Activated T-cell treated with anti-CD3 and anti-CD28 coated beads, Interleukin-2, amount 50 U/mL, for 4 hours (primary cell): Measurements from ENCODE around the gene RPL3. TPM values are rescaled to one million over a fixed set of nuclear protein-coding genes. Genes with fewer than 3 reads are reported as not detected.

Source experiments
- ATAC-seq, 2 donors: fragments of 200-7000 bp; cut with Tn5 transposase; one replicate each; pipeline ENCODE4 v1.10.0; 2021
- DNase-seq: peaks from one replicate; pipeline ENCODE4 v3.0.0-alpha.2; 2020
- H3K27me3 Mint-ChIP-seq: one replicate; pipeline ENCODE4 v1.8.0; 2021; ENCODE audit warnings: low read depth, mixed read lengths
- H3K36me3 Mint-ChIP-seq: one replicate; pipeline ENCODE4 v1.8.0; 2022; ENCODE audit warnings: mixed read lengths; ENCODE audit not compliant: insufficient read depth
- H3K4me1 Mint-ChIP-seq: one replicate; pipeline ENCODE4 v1.8.0; 2021; ENCODE audit warnings: low read depth, mixed read lengths
- H3K4me3 Mint-ChIP-seq: one replicate; pipeline ENCODE4 v1.8.0; 2021; ENCODE audit warnings: mild to moderate bottlenecking, moderate library complexity, mixed read lengths
- H3K9me3 Mint-ChIP-seq: one replicate; pipeline ENCODE4 v1.8.0; 2021; ENCODE audit warnings: mixed read lengths
- total RNA-seq, 3 donors: library from RNA; stranded (reverse); gene quantifications; one replicate each; pipeline ENCODE4 v1.2.1, GENCODE V29; 2021

The RPL3 gene
- total RNA-seq, 3 donors from 2014 or later, result 2,811 to 2,835 (median 2,816) TPM

GRCh38 chr22:39303358-39303757 lies 16.1 kb downstream of the RPL3 start:
- H3K9me3 Mint-ChIP-seq, result no peaks in the 10 kb centered on the region
- H3K4me1 Mint-ChIP-seq, result peaks cover 10% of the 10 kb centered on the region
- no peak overlapping the region for H3K4me3 Mint-ChIP-seq
- DNase-seq (no peak), ATAC-seq (no peak)
- peaks cover 15% of the 10 kb centered on the region for H3K27me3 Mint-ChIP-seq
- peaks cover 2% of the 10 kb centered on the region for H3K36me3 Mint-ChIP-seq

DNA sequence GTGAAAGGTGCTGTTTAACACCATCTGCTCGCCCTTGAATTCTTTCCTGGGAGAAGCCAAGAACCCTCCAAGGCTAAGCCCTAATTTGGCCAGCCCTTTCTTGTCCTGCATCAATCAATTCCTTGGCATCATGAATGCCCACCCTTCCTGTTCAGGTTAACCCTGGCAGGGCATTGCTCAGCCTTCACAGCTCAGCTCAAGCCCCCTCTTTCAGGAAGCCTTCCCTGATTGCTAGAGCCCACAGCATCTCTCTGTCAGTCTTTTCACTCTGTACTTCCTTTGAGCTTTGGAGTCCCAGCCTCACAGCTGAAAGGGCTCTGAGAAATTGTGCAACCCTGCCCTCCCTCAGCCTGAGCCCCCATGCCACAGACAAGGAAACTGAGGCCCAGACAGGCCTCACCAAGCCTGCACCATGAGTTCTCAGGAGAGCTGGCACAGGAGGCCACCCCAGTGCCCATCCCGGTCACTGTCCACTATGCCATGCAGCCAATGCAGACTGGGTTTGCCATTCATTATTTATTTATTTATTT lies 16.9 kb downstream of the RPL3 start:
- Mint-ChIP-seq H3K4me3 (no peak overlapping the region), H3K4me1 (peaks cover 10% of the 10 kb centered on the region), H3K27me3 (peaks cover 19% of the 10 kb centered on the region), H3K36me3 (peaks cover 2% of the 10 kb centered on the region), H3K9me3 (no peaks in the 10 kb centered on the region)
- DNase-seq (no peak), ATAC-seq (no peak)

DNA sequence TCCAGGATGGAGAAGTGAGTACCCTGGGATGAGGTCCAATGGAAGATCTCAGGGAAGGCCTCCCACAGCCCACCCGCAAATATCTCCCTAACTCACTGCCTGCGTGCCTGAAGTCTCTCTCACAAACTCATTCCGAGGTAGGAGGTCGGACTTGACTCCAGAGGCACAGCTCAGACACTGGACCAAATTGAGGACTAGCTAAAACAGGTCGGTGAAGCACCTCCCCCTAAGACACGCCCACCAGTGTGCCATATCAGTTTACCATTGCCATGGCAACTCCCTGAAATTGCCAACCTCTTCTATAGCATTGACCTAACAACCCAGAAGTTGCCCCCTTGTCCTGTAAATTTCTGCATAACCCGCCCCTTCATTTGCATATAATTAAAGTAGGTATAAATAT lies 17.5 kb downstream of the RPL3 start:
- no peak for DNase-seq
- ATAC-seq, result no peak
- Mint-ChIP-seq H3K9me3 (no peaks in the 10 kb centered on the region), H3K27me3 (peaks cover 21% of the 10 kb centered on the region), H3K4me1 (peaks cover 10% of the 10 kb centered on the region), H3K4me3 (no peak overlapping the region), H3K36me3 (peaks cover 2% of the 10 kb centered on the region)

DNA sequence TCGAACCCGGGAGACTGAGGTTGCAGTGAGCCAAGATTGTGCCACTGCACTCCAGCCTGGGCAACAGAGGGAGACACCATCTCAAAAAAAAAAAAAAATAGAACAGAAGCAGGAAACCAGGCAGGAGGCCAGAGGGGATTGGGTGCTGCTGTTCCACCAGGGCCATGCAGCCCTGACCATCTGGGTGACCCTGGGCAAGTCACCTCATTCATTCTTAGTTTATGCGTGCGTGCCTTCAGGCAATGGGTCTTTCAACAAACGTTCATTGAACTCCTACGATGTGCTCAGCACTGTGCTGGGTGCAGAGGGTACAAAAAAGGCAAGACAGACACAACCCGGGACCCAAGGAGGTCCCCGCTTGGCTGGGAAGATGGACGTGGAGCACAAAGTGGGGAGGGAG lies 18.3 kb downstream of the RPL3 start:
- Mint-ChIP-seq H3K9me3 (no peaks in the 10 kb centered on the region), H3K4me3 (no peak overlapping the region), H3K36me3 (no peaks in the 10 kb centered on the region), H3K27me3 (peaks cover 26% of the 10 kb centered on the region), H3K4me1 (peaks cover 10% of the 10 kb centered on the region)
- ATAC-seq (no peak), DNase-seq (no peak)

DNA sequence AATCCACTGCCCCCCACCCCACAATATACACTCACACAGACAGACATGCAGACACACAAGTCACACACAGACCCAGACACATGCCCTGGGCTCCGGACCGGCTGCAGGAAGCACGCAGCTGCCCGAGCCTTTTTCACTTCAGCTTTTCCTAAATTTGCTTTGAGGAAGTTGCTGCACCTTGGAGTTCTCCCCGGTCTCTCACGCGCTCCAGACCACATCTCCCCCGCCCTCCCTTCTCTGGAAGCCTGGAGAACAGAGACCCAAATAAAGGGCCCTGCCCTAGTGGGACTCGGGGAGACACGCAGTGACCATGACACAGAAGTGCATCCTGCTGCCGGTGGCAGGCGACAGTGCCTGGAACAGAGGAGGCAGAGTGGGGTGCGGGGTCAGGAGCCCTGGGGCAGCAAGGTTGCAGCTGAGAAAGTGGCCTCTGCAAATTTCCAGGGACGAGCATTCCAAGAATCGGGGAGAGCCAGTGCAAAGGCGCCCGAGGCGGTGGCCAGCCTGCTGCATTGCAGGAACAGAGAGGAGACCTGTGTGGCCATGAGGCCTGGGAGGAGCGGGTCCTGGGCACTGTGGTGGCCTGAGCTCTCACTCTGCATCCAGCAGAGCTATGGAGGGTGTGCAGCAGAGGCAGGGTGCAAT lies 19.1 kb downstream of the RPL3 start:
- no peaks in the 10 kb centered on the region for H3K36me3 Mint-ChIP-seq

DNA sequence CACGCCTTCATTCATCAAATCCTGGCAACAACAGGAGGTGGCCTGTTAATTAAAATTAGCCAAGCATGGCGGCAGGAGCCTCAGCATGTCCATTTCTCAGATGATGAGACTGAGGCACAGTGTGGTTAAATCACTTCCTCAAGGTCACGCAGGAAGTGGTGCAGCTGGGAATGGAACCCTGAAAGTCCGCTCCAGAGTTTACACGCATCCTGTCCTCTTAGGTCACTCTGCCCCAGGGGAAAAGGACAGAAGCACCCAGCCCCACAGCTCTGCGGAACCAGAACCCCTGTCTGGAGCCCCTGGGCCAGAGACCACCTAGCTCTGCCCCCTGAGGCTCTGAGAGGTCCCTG lies 19.6 kb downstream of the RPL3 start:
- Mint-ChIP-seq H3K4me1 (peaks cover 10% of the 10 kb centered on the region), H3K36me3 (no peaks in the 10 kb centered on the region), H3K9me3 (no peaks in the 10 kb centered on the region), H3K27me3 (peaks cover 28% of the 10 kb centered on the region), H3K4me3 (no peak overlapping the region)
- no peak for ATAC-seq
- DNase-seq, result no peak

More for the DNA sequence above, 19.1 kb downstream of the RPL3 start:
- Mint-ChIP-seq H3K4me3 (no peak overlapping the region), H3K4me1 (peaks cover 10% of the 10 kb centered on the region), H3K27me3 (peaks cover 28% of the 10 kb centered on the region), H3K9me3 (no peaks in the 10 kb centered on the region)
- no peak for ATAC-seq
- DNase-seq, result no peak

DNA sequence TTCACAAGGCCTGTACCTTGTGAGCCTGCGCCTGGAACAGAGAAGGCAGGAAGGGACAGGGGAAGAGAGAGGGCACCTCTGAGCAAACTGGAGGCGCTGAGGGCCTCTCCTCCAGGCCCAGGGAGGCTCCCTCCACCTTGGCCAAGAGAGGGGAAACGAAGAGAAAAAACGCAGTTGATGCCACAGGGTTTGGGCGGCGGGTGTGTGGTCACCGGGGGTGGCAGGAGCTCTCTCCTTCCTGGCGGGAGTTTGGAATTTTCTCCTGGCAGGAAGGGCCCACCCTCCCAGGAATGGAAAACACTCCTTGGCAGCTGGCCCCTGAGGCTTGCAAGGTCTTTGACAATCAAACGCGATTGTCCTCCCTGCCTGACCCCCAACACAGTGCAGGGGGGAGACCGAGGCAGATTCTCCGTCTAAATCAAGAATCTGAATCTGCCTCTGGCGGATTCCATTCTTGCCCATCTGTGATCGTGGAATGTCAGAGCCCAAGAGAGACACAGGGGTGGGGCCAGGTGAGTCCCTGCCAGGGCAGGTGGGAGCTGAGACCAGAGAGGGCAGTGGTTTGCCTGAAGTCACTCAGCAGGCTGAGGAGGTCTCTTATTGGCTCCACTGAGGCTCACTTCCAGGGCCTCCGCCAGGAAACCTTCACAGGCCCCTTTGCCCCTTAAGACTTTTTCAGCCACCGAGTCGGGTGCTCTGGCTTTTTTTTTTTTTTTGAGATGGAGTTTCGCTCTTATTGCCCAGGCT lies 21.0 kb downstream of the RPL3 start:
- peaks cover 10% of the 10 kb centered on the region for H3K4me1 Mint-ChIP-seq
- H3K4me3 Mint-ChIP-seq, result no peak overlapping the region
- H3K36me3 Mint-ChIP-seq, result no peaks in the 10 kb centered on the region
- no peaks in the 10 kb centered on the region for H3K9me3 Mint-ChIP-seq
- peaks cover 28% of the 10 kb centered on the region for H3K27me3 Mint-ChIP-seq
- ATAC-seq (no peak), DNase-seq (no peak)

- ATAC-seq (no peak), DNase-seq (no peak)
- Mint-ChIP-seq H3K4me1 (peaks cover 10% of the 10 kb centered on the region), H3K36me3 (no peaks in the 10 kb centered on the region), H3K27me3 (peaks cover 28% of the 10 kb centered on the region), H3K4me3 (no peak overlapping the region), H3K9me3 (no peaks in the 10 kb centered on the region)
Observed at GRCh38 chr22:39297490-39298240, 21.8 kb downstream of the RPL3 start.

GRCh38 chr22:39296981-39297489 lies 22.4 kb downstream of the RPL3 start:
- no peak for DNase-seq
- no peak overlapping the region for H3K4me3 Mint-ChIP-seq
- H3K27me3 Mint-ChIP-seq, result peaks cover 28% of the 10 kb centered on the region
- no peak for ATAC-seq
- H3K9me3 Mint-ChIP-seq, result no peaks in the 10 kb centered on the region
- peaks cover 10% of the 10 kb centered on the region for H3K4me1 Mint-ChIP-seq
- no peaks in the 10 kb centered on the region for H3K36me3 Mint-ChIP-seq

- Mint-ChIP-seq H3K36me3 (no peaks in the 10 kb centered on the region), H3K9me3 (no peaks in the 10 kb centered on the region), H3K4me3 (no peak overlapping the region), H3K4me1 (peaks cover 10% of the 10 kb centered on the region), H3K27me3 (peaks cover 29% of the 10 kb centered on the region)
- ATAC-seq (no peak), DNase-seq (no peak)
Observed at GRCh38 chr22:39296535-39296934, 22.9 kb downstream of the RPL3 start.

DNA sequence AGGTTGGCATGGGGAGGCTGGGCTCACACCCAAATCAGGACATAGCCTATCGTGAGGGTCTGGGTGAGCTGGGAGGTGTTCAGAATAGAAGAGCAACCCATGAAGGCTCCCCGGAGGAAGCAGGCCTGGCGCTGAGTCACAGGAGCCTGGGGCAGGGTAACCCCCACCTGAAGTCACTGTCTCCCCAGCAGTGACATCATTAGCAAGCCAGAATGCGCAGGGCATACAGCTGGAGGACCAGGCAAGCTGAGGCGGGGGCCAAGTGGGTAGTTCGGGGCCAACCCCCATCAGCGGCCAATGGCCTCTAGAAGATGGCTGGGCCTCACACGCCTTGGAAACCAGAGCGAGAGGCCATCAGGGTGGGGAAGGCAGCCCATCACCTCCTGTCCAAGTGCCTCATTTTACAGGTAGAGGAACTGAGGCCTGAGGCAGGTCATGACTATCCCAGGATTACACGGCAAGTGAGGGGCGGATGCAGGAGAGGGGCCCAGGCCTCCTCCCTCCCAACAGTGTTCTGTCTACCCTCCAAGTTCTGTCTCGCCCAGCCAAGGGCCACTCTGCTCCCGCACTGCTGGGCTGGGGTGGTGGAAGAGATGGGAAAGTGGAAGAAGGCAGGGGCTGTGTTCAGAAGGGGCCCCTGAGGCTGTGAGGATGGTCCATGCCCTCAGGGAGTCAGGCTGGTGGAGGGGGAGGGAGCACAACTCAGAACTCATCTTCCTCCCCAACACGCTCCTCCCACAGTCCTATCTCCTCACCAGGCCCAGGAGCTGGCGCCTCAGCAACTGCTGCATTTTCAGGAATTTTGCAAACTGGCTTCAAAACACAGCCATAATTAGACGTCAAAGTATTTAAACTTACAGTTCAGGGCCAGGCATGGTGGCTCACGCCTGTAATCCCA lies 24.6 kb downstream of the RPL3 start:
- H3K9me3 Mint-ChIP-seq, result no peaks in the 10 kb centered on the region
- no peak overlapping the region for H3K4me3 Mint-ChIP-seq
- peaks cover 21% of the 10 kb centered on the region for H3K27me3 Mint-ChIP-seq
- H3K36me3 Mint-ChIP-seq, result no peaks in the 10 kb centered on the region
- no peak for ATAC-seq
- H3K4me1 Mint-ChIP-seq, result peaks cover 4% of the 10 kb centered on the region
- DNase-seq, result no peak

DNA sequence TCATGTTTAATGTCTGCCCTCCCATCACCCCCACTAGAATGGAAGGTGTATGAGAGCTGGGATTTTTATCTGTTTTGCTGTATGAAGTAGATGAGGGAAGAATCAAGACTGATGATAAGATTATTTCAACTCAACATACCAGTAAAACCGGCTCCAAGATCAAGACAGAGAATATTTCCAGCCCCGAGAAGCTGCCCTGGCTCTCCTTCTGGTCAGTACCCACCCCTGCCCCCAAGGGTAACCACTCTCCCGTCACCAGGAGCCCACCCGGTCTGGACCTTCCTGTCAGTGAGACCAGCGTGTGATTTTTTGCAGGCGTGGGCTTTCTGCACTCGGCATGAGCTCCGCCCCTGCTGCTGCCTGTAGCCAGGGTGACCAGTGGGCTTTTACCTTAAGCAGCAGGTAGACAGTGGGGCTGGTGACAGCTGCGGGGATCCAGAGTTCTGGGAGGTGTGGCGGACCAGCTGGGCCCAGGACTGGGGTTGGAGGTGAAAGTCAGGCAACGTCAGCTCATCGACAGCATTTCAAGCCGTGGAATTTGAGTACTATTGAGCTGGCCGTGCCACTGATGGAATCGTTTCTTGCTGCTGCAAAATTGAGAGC lies 25.6 kb downstream of the RPL3 start:
- Mint-ChIP-seq H3K9me3 (no peaks in the 10 kb centered on the region), H3K4me1 (no peaks in the 10 kb centered on the region), H3K36me3 (no peaks in the 10 kb centered on the region), H3K4me3 (no peak overlapping the region), H3K27me3 (peaks cover 15% of the 10 kb centered on the region)
- DNase-seq (no peak), ATAC-seq (no peak)

GRCh38 chr22:39292561-39293074 lies 26.8 kb downstream of the RPL3 start:
- no peaks in the 10 kb centered on the region for H3K4me1 Mint-ChIP-seq
- H3K4me3 Mint-ChIP-seq, result no peak overlapping the region
- no peaks in the 10 kb centered on the region for H3K36me3 Mint-ChIP-seq
- no peaks in the 10 kb centered on the region for H3K9me3 Mint-ChIP-seq
- DNase-seq (no peak), ATAC-seq (no peak)
- H3K27me3 Mint-ChIP-seq, result peaks cover 10% of the 10 kb centered on the region
